ENCODE data around the gene CNTNAP5. TPM values are rescaled to one million over a fixed set of nuclear protein-coding genes. Genes with fewer than 3 reads are reported as not detected.

Gene CNTNAP5
- total RNA-seq, 1 donor from 2014 or later = not detected

DNA sequence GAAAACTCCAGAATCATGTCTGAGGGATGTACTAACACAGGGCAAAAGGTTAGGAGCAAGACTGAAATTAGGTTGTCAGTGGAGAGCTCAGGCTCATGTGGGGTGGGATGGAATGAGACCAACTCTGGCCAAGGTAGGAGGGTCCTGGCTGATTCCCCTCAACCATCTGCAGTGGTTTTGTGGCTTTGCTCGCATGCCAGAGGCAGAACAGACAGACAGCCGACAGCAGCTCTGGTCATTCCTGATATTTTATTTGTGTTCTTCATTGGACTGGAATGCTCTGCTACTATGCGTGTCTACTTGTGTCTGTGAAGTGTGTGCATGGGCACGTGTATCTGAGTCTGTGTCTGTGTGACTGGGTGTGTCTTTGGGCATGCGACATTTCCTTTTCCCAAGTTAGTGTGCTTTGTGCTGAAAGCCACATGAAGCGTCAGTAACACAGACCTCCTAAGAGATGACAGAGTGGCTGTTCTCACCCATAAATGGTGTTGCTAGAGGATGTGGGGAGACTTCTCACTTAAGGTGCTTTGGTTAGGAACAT lies 239.5 kb downstream of the CNTNAP5 start:
- no peak for DNase-seq (ENCODE audit: low read depth, low spot score)

GRCh38 chr2:124267794-124268193 lies 242.7 kb downstream of the CNTNAP5 start:
- no peak for DNase-seq (ENCODE audit: low read depth, low spot score)

GRCh38 chr2:124269348-124269747 lies 244.3 kb downstream of the CNTNAP5 start:
- DNase-seq (ENCODE audit: low read depth, low spot score) = no peak

DNA sequence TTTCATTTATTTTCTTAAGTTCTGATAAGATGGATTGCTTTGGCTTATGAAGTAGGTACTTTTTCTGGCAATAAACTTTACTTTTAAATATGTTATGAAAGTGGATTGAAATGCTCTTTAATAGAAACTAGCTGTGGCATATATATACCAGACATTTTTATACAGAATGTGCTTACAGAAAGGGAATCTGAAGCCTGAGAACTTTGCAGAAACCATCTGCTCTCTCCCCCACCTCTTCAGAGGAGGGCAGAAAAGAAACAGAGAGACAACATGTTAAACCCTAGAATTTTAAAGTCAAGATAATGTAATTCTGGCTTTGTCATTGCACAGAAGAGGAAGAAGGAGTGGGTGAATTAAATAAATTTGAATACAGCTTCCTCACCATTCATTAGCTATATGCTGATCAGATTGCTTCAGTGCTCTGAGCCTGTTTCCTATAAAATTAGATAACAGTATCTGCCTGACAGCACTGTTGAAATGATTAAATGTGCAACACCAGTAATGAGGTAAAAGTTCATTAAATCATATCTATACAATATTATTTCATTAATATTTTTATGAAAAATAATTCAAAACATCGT lies 247.3 kb downstream of the CNTNAP5 start:
- no peak for DNase-seq (ENCODE audit: low read depth, low spot score)

DNA sequence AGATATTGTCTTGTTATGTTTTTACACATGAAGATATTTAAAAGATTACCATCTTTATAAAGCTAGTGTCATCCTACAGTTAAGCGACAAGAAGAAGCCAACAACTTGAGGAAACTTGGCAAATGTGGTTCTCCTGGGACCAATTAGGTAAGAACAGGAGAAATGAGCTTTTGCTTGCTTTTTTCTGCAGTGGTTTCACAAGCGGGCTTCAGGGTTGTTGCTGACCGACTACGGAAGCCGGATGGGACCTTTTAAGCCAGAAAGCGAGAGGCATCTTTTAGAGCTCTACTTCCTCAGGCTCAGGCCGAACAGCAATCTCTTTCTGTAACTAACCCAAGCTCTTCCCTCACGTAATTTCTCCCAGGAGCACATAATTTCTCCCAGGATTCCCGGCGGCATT lies 256.5 kb downstream of the CNTNAP5 start:
- no peak for DNase-seq (ENCODE audit: low read depth, low spot score)

DNA sequence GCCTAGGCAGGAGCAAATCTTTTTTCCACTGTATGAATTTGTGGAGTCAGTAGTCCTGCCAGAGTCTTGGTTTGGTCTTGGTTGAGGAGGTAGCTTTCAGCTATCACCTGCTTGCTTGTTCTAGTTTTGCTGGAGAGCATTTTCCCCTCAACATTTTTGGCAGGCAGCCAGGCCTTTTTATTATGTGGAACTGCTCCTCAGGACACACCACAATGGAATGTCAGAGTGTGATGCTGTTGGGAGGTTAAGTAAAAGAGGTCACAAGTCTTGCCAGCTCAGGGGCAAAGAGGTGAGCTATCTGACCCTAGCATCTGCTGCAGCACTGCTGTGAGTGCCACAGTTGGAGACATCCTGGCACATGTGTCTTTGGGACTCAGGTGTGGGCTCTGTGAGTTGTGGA lies 258.0 kb downstream of the CNTNAP5 start:
- no peak for DNase-seq (ENCODE audit: low read depth, low spot score)

DNA sequence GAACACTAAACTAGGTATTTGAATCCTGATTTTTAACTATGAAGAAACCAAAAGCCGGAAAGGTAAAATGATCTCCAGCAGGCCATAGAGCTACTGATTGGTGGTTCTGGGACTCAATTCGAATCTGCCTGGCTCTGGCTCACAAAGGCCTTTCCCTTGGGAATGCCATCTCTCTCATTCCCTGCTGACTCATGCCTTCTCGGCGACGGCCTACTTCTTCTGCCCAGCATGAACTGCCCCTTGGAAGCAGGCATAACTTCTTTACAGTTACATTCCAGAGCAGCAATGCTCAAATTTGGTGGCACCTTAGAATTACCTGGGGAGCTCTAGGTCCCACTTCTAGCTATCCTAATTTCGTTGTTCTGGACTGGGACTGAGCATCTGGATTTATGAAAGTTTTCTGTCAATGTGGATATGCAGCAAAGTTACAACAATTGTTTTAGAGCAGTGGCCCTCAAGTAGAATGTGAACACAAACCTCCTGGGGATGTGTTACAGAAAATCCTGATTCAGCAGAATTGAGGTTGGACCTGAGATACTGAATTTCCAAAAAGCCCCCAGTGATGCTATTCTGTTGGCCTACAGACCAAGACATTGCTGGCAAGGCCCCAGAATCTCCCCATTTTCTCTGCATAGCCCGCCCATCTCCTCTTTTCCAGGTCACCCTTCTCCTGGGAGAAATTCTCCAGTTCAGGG lies 261.1 kb downstream of the CNTNAP5 start:
- DNase-seq (ENCODE audit: low read depth, low spot score) = no peak

DNA sequence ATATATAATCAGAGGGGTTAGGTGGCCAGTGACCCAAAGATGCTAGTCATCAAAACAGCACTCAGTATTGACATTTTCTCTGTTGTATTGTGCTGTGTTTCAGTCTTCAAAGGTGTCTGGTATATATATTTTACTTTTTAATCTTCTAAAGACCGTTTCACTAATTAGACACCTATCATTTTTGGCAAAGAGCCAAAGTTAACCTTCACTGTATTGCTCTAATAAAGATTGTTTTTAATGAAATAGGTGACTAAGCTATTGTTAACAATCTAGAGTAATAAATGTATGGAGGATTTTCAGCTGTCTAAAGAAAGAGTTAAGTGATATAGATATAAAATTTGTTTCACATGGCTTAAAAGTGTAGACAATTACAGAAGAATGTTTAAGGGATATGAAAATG lies 264.0 kb downstream of the CNTNAP5 start:
- DNase-seq (ENCODE audit: low read depth, low spot score) = no peak

DNA sequence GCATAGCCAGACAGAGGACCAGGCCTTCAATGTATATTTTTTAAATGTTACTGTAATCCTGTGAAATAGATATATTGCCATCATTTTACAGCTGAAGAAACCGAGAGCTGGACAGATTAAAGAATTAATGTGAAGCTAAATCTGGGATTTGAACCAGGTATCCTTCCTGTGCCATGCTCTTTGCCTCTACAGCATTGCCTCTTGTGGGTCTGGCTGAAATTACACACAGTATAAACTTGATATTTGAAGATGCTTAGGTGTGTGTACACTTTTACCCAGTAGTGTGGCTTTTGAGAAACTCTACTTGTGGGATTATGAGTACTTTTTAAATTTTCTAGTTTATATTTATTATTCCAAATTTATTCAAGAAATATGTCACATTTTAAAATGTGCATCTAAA lies 264.5 kb downstream of the CNTNAP5 start:
- no peak for DNase-seq (ENCODE audit: low read depth, low spot score)

- no peak for DNase-seq (ENCODE audit: low read depth, low spot score)
Measured at GRCh38 chr2:124296470-124296869, 271.4 kb downstream of the CNTNAP5 start.

DNA sequence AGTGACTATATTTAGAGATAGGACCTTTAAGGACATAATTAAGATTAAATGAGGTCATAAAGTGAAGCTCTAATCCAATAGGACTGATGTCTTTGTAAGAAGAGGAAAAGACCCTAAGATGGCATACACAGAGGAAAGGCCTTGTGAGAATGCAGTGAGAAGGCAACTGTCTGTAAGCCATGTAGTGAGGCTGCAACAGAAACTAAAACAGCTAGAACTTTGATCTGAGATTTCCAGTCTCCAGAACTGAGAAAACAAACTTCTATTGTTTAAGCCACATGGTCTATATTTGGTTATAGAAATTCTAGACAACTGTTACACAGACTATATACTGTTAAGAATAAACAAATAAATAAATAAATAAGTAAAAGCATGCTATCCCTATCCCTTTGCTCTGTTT lies 276.8 kb downstream of the CNTNAP5 start:
- no peak for DNase-seq (ENCODE audit: low read depth, low spot score)

DNA sequence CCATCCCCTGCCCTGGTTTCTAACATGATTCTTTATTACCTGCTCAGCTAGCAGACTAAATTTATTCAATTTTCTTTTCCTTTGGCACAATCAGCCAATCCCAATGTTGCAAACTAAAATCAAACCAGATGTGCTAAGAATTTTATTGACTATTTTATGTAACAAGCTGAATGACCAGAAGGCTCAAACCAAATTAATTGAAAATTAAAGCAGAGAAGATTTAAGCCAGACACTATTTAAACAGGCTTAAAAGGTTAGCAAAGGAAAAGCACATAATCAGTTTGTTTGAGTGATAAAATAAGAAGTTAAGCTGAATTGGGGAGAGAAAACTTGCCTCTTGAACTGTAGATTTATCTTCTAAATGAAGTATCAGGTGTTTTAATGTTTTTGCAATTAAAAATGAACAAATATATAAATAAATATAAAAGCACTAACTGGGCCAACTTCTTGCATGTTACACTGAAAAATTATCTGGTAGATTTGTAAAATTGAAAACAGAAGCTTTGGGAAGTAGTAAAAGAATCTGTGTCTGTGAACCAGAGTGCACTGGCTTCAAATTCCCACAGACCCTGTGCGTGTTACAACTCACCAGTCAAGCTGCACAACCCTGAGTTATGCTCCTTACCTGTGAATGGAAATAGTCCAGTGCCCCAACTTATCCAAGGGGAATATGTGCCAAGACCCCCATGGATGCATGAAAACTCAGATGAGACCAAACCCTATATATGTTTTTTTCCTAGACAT lies 283.4 kb downstream of the CNTNAP5 start:
- DNase-seq (ENCODE audit: low read depth, low spot score) = no peak

- DNase-seq (ENCODE audit: low read depth, low spot score) = no peak
Measured at GRCh38 chr2:124309563-124310138, 284.6 kb downstream of the CNTNAP5 start.

- no peak for DNase-seq (ENCODE audit: low read depth, low spot score)
Measured at GRCh38 chr2:124310671-124311070, 285.6 kb downstream of the CNTNAP5 start.

- DNase-seq (ENCODE audit: low read depth, low spot score) = no peak
Measured at GRCh38 chr2:124314084-124314483, 289.0 kb downstream of the CNTNAP5 start.

DNA sequence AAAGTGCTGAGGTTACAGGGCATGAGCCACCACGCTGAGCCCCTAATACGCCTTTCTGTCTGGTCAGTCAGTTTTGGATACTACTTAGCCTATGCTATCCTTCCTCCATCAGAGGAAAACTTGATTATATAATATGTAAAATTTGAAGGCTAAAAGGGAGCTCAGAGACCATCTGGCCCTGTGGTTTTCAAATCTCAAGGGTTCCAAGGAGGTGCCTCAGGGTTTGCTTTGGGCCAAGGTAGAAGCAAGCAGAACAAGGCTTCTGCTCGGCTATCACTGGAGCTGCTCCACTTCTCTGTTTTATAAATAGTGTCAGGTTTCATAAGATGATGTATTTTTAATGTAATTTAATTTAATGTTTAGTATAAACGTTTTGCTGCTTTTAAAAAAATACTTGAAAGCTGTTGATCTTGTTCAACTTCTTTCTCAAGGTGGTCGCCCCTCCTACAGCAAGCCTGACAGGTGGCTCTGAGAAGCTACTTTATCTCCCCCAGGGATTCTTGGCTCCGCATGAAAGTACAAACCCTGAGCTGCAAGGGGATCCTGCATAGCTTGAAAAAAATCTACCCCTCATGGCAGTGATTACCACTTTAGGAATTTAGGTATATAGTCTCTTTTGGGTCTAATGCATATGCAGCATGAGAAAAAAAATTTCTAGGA lies 290.3 kb downstream of the CNTNAP5 start:
- DNase-seq (ENCODE audit: low read depth, low spot score) = no peak

DNA sequence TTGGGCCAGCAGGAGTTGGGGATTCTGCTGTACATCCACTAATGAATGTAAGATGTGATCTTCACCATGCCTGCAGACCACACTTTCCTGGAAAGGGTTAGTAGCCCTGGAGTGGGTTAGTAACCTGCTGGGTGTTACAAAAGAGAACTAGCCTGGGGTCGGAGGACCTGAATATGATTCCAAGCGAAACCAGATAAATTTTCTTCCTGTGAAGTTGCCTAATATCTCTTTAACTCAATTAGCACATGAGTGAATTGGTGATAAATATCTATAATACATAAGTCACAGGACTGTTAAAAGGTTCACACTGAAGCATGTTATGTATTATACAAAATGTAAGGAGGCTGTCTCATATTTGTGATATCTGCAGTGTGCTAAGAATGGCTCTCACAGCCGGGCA lies 291.0 kb downstream of the CNTNAP5 start:
- DNase-seq (ENCODE audit: low read depth, low spot score) = no peak

DNA sequence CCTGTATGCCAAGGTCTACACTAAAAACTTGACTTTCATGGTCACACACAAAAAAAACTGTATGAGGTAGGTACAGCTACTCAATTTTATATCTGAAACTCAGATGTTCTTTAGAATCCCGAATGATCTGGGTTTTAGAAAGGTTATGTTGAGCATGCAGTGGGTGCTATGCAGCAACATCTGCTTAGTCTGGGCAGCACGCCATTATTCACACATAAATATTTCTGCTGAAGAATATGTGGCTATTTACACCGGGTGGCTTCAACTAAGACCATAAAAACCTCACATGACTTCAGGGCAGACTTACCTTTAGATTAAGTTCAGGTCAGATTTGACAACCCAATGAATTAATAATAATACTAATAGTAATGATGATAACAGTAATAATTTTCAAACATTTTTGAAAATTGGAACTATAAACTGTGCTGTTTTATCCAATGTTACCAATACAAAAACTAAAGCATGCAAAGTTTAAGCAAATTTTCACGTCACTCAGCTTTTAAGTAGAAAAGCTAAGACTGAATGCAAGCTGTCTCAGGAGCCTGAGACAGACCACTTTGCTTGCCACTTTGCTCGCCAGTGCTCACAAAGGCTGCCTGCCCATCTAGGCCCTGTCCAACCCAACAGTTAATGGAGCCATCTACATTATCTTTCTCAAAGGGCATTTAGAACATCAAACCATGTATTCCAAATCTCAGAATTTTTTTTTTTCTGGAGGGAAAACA lies 292.0 kb downstream of the CNTNAP5 start:
- DNase-seq (ENCODE audit: low read depth, low spot score) = no peak

DNA sequence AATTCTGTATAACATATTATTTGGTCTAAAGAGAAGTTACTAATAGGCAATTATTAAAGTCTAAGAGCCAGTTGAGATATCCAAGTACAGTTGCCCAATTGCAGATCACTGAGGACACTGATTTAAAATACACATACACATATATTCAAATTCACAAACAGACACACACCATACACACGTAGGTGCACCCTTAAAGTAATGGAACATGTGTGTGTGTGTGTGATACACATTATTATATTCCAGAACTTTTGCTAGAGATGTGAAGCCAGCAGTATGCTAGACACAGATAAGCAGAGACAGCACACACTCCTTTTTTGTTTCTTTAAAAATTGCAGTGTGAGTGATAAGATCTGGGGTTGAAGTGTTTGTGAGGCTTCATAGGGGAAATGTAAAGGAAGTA lies 292.5 kb downstream of the CNTNAP5 start:
- DNase-seq (ENCODE audit: low read depth, low spot score) = no peak

- DNase-seq (ENCODE audit: low read depth, low spot score) = no peak
Measured at GRCh38 chr2:124318913-124319312, 293.8 kb downstream of the CNTNAP5 start.

GRCh38 chr2:124319577-124319976 lies 294.5 kb downstream of the CNTNAP5 start:
- DNase-seq (ENCODE audit: low read depth, low spot score) = no peak

Data from pulmonary artery endothelial cell (primary cell).